Loucy (cell line): ENCODE results near the gene PJVK.

ENCODE experiments used
- H2AFZ ChIP-seq: fragments of 200-600 bp; sonication (generic); 2 replicates; pipeline ENCODE4 v1.6.0; 2016; ENCODE audit warnings: antibody characterized with exemption, mild to moderate bottlenecking, low read length, moderate library complexity
- H3F3A ChIP-seq: fragments of 200-600 bp; 2 replicates; pipeline ENCODE4 v1.6.0; 2016; ENCODE audit warnings: antibody characterized with exemption, low read depth, mild to moderate bottlenecking
- H3K27me3 ChIP-seq: fragments of 200-600 bp; sonication (generic); 2 replicates; pipeline ENCODE4 v1.6.1; 2014; ENCODE audit warnings: low read length, mild to moderate bottlenecking; ENCODE audit not compliant: insufficient read depth, poor library complexity, severe bottlenecking
- H3K36me3 ChIP-seq: fragments of 200-600 bp; sonication (generic); 2 replicates; pipeline ENCODE4 v1.6.1; 2016; ENCODE audit warnings: low read length; ENCODE audit not compliant: insufficient read depth
- H3K4me1 ChIP-seq: fragments of 200-600 bp; sonication (generic); 2 replicates; pipeline ENCODE4 v1.5.1; 2014; ENCODE audit warnings: low read length, mild to moderate bottlenecking; ENCODE audit not compliant: insufficient read depth, poor library complexity, severe bottlenecking
- H3K4me2 ChIP-seq: fragments of 200-600 bp; sonication (generic); 2 replicates; pipeline ENCODE4 v1.6.0; 2014; ENCODE audit warnings: antibody characterized with exemption, low read length, low read depth, mild to moderate bottlenecking; ENCODE audit not compliant: poor library complexity, severe bottlenecking
- H3K4me3 ChIP-seq: fragments of 200-600 bp; sonication (generic); 2 replicates; pipeline ENCODE4 v1.5.1; 2014; ENCODE audit warnings: low read length, mild to moderate bottlenecking, mixed read lengths; ENCODE audit not compliant: poor library complexity, severe bottlenecking
- H3K79me2 ChIP-seq: fragments of 200-600 bp; sonication (generic); 2 replicates; pipeline ENCODE4 v1.6.1; 2014; ENCODE audit warnings: low read length; ENCODE audit not compliant: insufficient read depth
- H3K9ac ChIP-seq: fragments of 200-600 bp; sonication (generic); 2 replicates; pipeline ENCODE4 v1.6.0; 2014; ENCODE audit warnings: mild to moderate bottlenecking, low read depth, low read length, moderate library complexity; ENCODE audit not compliant: poor library complexity, severe bottlenecking
- H3K9me2 ChIP-seq: fragments of 200-600 bp; sonication (generic); replicated peaks from 2 replicates; pipeline ENCODE4 v1.6.1; 2016; ENCODE audit warnings: low read depth, low read length, mixed read lengths
- H3K9me3 ChIP-seq: fragments of 200-600 bp; sonication (generic); 2 replicates; pipeline ENCODE4 v1.6.1; 2014; ENCODE audit warnings: mild to moderate bottlenecking, antibody characterized with exemption, low read length, low read depth; ENCODE audit not compliant: insufficient read depth
- H4K20me1 ChIP-seq: fragments of 200-600 bp; sonication (generic); 2 replicates; pipeline ENCODE4 v1.6.0; 2014; ENCODE audit warnings: antibody characterized with exemption, low read length, mild to moderate bottlenecking; ENCODE audit not compliant: insufficient read depth, poor library complexity, severe bottlenecking
- CTCF ChIP-seq: fragments of 200-600 bp; sonication (generic); conservative IDR thresholded peaks from 2 replicates; pipeline ENCODE4 v1.5.1; 2014; ENCODE audit warnings: mild to moderate bottlenecking, antibody characterized with exemption, low read length
- EZH2phosphoT487 ChIP-seq: fragments of 200-600 bp; IDR thresholded peaks from 2 replicates; pipeline ENCODE4 v1.6.1; 2018; ENCODE audit warnings: antibody characterized with exemption, mild to moderate bottlenecking, moderate library complexity, borderline replicate concordance

The PJVK gene

GRCh38 chr2:178499640-178500039 lies 48.5 kb downstream of the PJVK start:
- H3F3A ChIP-seq = no peaks in the 10 kb centered on the region
- H4K20me1 ChIP-seq = no peaks in the 10 kb centered on the region
- peaks cover 8% of the 10 kb centered on the region for H3K4me1 ChIP-seq
- H2AFZ ChIP-seq = no peak overlapping the region
- no peak overlapping the region for H3K4me3 ChIP-seq
- H3K9ac ChIP-seq = no peak overlapping the region
- H3K27me3 ChIP-seq = no peaks in the 10 kb centered on the region
- H3K36me3 ChIP-seq = peaks cover 83% of the 10 kb centered on the region
- no peak overlapping the region for H3K4me2 ChIP-seq
- no peaks in the 10 kb centered on the region for H3K79me2 ChIP-seq
- no peaks in the 10 kb centered on the region for H3K9me2 ChIP-seq
- no peaks in the 10 kb centered on the region for H3K9me3 ChIP-seq
- TF ChIP-seq CTCF (no peak), EZH2phosphoT487 (no peak)

GRCh38 chr2:178502751-178503150 lies 51.6 kb downstream of the PJVK start:
- peaks cover 68% of the 10 kb centered on the region for H3K36me3 ChIP-seq
- no peaks in the 10 kb centered on the region for H4K20me1 ChIP-seq
- no peak overlapping the region for H2AFZ ChIP-seq
- H3K9me2 ChIP-seq = no peaks in the 10 kb centered on the region
- H3F3A ChIP-seq = no peaks in the 10 kb centered on the region
- H3K4me2 ChIP-seq = no peak overlapping the region
- no peak for TF ChIP-seq EZH2phosphoT487
- TF ChIP-seq CTCF = no peak
- H3K4me3 ChIP-seq = no peak overlapping the region
- no peaks in the 10 kb centered on the region for H3K27me3 ChIP-seq
- H3K4me1 ChIP-seq = peaks cover 5% of the 10 kb centered on the region
- no peaks in the 10 kb centered on the region for H3K79me2 ChIP-seq
- no peaks in the 10 kb centered on the region for H3K9me3 ChIP-seq
- H3K9ac ChIP-seq = no peak overlapping the region

GRCh38 chr2:178506101-178506500 lies 54.9 kb downstream of the PJVK start:
- no peaks in the 10 kb centered on the region for H3K79me2 ChIP-seq
- no peaks in the 10 kb centered on the region for H3K9me3 ChIP-seq
- H3K9me2 ChIP-seq = no peaks in the 10 kb centered on the region
- no peak overlapping the region for H3K4me3 ChIP-seq
- H3K9ac ChIP-seq = no peak overlapping the region
- H4K20me1 ChIP-seq = no peaks in the 10 kb centered on the region
- H3K4me1 ChIP-seq = no peaks in the 10 kb centered on the region
- peaks cover 49% of the 10 kb centered on the region for H3K36me3 ChIP-seq
- H3F3A ChIP-seq = no peaks in the 10 kb centered on the region
- H3K27me3 ChIP-seq = no peaks in the 10 kb centered on the region
- no peak overlapping the region for H2AFZ ChIP-seq
- H3K4me2 ChIP-seq = no peak overlapping the region
- TF ChIP-seq EZH2phosphoT487 (no peak), CTCF (no peak)
